NCI-H2107 (cell line): ENCODE results near the gene C12orf42.
"Not testable (repeated sequence)": the region's sequence is repeated elsewhere in the genome, so short reads cannot be mapped to it uniquely, and the experiment has no call there.

Experiments used
- DNase-seq: peaks from one replicate; lab custom pipeline; 2025; lab: John Stamatoyannopoulos, UW

Gene C12orf42

DNA sequence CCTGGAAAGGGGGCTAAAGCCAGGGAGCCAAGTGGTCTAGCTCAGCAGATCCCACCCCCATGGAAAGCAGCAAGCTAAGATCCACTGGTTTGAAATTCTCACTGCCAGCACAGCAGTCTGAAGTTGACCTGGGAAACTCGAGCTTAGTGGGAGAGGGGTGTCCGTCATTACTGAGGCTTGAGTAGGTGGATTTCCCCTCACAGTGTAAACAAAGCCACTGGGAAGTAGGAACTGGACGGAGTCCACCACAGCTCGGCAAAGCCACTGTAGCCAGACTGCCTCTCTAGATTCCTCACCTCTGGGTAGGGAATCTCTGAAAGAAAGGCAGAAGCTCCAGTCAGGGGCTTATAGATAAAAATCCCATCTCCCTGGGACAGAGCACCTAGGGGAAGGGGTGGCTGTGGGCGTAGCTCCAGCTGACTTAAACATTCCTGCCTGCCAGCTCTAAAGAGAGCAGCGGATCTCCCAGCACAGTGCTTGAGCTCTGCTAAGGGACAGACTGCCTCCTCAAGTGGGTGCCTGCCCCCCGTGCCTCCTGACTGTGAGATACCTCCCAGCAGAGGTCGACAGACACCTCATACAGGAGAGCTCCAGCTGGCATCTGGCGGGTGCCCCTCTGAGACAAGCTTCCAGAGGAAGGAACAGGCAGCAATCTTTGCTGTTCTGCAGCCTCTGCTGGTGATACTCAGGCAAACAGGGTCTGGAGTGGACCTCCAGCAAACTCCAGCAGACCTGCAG is 70.8 kb downstream of the C12orf42 start:
- DNase-seq, result not testable (repeated sequence)

DNA sequence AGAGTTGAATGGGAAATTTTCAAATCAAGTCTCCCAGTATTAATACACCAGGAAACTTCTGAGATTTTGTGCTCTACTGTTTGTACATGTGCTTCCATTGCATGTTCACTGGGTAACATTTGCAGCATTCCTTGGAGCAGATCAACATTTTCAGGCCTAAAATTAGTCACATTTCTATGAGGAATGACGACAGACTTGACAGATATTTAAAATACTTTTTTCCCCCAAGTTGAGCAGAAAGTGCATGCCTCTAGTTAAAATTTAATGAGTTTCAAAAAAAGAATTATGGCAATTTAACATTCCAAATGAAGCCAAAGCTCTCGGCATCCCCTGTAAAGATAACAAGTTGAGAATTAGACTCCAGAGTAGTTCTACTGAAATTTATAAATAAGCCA is 72.3 kb downstream of the C12orf42 start:
- no peak for DNase-seq

DNA sequence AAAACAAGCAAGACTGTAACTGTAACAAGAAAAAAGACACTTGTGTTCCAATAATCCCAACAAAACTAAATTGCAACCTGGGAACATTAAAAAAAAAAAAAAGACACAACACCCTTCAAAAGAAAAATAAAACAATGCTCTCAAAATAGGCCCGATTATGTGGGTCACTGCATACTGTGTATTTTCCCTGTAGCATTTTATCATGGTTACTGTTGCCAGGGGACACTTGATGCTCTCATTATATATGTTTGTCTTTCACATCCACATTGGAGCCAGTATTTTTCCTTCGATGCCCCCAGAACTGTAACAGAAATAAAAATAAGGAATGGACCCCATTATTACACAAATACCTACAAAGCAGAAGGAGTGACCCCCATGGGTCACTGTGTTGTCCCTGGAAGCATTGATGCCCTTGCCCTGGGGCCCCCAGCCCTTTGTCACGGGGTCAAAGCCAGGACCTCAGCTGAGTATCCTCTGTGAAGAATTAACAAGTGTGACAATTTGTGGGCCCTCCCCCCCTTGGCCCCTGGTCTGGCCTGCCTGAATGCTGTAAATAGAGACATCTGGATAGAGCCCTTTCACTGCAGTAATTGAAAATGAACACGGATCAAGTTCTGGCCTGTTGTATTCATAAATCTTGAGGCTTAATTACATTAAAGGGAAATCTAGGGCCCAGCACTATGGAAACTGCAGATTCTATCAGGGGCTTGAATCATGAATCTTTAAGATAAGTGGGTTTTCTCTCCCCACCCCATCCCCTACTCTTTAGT is 72.8 kb downstream of the C12orf42 start:
- peak; percentile 41 for DNase-seq

DNA sequence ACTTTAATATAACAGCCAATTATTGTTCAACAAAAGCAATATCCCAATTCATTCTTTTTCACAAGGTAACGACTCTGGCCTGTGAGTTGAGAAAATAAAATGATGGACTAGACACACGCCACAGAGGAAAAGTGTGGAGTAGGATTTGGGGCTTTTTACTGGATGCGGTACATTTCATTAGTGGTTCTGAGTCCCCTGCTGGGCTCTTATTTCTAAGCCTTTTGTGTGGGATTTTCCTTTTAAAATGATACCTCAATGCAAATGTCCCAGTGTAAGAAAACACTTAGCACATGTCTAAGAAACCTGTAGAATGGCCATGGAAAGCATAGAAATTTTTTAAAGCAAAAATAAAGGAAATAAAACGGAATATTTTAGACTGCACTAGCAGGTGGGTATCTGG is 73.4 kb downstream of the C12orf42 start:
- peak; percentile 48 for DNase-seq

DNA sequence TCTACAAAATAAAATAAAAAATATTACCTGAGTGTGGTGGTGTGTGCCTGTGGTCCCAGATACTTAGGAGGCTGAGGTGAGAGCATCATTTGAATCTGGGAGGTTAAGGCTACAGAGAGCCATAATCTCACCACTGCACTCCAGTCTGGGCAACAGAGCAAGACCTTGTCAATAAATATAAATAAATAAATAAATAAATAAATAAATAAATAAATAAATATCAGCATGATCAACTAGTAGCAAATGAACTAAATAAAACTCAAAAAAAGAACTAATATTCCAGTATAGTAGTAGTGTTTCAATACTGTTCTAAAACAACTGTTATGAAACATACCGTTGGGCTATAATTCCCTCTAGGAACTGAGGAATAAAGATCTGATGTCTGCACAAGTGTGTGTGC is 74.4 kb downstream of the C12orf42 start:
- no peak for DNase-seq

DNA sequence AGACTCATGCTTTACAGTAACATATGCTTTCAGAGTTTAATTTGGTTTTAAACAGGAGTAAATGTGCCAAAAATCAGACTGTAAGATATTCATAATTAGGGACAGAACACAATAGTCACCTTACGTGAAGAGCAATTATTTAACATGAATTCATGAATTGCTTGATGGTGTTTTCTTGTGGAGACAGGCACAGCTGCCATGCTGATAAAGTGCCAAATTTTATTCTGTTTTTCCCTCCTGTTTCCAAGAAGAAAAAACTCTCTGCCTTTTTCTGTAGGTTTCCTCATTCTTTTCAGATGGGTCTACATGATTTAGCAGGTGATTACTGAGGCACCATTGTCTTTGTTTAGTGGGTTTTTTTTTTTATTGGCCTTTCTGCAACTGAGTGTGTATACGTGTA is 80.1 kb downstream of the C12orf42 start:
- DNase-seq, result no peak

DNA sequence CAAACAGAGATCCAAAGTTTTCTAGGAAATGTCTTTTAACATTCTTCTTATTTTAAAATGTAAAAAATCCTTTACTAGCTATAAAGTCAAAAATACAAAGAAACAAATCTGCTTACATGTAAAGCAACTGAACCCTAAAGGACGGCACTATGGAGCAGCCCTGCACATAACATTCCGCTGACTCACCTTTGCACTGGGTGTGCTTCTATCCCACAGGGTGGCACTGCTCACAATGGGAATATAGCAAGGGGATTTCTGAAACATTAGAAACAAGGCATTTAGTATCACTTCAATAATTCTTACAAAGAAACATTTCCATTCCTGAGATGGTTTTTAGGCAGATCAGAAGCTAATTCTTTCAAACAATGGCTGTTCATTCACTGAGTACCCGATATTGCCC is 94.3 kb downstream of the C12orf42 start:
- DNase-seq, result peak; percentile 46

DNA sequence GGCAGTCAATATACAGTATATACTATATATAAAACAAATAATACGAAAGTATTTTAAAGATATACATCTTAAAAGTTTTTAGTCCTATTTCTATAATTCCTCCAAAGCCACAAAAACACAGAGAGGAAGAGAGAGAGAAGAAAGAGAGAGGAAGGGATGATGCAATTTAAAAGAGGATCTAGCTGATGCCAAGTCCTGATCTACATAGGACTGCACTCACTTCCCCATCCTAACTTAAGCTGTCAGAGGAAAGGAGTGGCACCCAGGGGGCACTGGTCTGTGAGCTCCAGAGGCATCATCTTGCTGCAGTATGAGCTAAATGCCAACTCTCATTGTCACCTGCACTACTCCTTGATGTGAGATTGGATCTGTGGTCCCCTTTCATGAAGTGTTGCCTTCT is 95.8 kb downstream of the C12orf42 start:
- DNase-seq, result no peak

DNA sequence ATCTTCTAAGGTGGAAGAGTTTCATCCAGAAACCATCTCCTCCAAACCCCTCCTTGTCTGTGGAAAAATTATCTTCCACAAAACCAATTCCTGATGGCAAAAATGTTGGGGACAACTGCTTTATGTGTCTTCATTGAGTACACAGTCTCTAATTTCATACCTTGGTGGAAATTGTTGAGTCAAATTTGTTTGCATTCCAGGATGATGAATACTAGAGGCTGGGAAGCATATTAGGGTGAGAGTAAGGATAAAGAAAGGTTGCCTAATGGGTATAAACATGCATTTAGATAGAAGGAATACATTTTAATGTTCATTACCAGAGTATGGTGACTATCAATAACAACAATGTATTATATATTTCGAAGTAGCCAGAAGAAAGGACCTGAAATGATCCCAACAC is 98.2 kb downstream of the C12orf42 start:
- no peak for DNase-seq

DNA sequence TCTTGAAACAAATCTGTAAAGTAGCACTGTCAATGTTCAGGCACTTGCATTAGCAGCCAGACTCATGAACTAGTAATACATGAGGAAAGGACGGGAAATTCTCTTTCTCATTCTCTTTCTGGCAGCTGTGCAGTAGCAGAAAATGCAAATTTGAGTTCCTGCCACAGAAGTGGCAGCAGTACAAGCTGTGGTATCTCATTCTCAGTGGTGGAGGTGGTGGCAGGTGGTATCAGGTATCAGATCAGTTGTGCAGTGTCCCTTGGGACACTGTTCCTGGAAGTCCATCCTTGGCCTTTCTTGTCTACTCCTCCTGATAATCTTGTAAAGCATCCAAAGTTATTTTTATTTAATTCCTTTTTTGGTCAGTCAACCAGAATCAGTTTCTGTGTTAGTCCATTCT is 103.0 kb downstream of the C12orf42 start:
- DNase-seq, result peak; percentile 61

DNA sequence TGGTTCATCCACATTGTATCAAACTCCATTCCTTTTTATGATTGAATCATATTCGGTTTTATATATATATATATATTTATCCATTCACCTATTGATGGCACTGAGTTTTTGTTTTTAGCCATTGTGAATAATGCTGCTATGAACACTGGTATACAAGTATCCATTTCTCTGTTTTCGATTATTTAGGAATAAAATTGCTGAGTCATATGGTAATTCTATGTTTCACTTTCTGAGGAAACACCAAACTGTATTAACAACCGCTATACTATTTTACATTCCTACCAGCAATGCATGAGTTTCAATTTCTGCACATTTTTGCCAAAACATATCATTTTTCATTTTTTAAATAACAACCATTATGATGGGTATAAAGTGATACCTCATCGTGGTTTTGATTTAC is 104.7 kb downstream of the C12orf42 start:
- no peak for DNase-seq

DNA sequence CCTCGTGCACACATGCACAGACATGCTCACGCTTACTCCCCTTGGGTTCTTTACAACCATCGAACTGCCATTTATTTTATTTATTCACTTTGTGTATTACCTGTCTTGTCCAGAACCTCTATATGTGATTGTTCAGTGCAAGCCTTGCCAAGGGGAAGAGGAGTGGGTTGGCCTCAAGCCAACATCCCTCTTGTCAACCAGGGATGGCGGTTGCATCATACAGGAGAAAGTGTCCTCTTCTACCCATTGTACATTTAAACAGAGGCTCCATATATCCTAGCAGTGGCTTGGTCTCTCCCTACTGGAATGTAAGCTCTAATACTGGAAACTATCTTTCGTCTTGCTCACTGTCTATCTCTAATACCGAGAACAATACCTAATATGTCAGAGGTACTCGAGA is 108.4 kb downstream of the C12orf42 start:
- DNase-seq, result peak; percentile 59

DNA sequence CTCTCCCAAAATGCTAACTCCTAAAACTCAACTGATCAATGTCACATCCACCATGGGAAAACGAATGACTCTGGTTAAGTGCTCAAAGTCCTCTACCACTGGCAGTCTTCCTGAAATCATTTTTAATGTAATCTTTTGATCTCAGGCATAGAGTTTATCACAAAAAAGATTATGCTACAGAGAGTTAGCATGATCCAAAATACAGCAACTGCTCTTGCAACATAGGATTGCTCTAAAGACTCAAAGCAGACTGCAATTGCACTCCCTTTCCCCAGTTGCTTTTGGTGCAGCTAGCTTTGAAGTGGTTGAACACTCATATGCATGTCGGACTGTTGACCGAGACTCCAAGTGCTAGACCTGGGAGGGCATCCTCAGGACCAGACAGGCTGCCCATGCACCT is 109.3 kb downstream of the C12orf42 start:
- no peak for DNase-seq

DNA sequence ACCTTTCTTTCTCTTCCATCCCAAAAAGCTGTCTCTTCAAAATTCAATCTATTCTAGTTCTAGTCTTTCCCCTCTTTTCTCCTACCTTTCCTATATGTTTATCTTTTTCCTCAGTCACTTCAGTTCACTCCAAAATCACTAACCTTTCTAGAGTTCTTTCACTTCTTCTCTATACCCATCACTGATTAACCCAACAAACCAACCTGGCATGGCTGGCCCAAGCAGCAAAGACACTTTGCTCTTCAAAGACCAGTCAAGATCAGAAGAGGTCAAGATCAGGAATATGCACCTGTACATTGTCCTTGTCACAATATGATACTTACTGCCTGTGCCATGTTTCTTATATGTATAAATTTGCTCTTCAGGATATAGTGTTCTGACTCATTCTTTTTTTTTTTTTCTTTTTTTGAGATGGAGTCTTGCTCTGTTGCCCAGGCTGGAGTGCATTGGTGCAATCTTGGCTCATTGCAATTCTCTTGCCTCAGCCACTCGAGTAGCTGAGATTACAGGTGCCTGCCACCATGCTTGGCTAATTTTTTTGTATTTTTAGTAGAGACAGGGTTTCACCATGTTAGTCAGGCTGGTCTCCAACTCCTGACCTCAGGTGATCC is 112.9 kb downstream of the C12orf42 start:
- no peak for DNase-seq

DNA sequence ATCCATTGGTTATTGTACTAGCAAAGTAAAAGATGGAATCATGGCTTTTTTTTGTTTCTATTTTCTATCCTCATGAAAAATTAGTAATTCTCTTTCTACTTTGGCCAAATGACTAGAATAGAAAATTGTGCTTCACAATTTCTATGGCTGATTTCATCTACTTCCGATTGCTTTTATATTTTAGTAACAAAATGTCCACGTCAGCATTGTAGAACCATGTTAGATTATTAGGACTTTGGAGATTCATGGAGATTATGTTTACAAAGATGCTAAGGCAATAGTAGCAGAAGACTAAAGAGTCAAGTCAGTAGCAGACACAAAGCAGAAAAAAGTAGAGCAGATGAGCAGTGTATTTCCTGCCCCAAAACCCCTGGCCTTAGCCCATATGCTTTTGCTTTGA is 113.6 kb downstream of the C12orf42 start:
- DNase-seq, result no peak

DNA sequence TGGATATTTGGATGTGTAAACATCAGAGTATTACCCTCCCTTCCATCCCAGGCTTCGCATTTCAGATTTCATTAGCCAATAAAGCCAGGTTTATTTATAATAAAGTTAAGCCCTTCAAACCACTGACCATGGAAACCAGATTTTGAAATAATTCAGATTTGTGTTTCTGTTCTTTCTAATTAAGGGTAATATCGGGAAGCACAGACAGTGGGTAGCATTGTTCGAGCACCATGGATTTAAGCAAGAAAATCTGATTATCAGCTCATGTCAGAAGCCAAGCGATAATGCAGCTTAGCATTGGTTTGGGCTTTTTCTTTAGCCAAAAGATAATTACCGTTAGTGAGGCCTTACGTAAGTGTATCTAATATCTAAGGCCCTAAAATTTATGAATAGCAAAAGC is 116.1 kb downstream of the C12orf42 start:
- no peak for DNase-seq

DNA sequence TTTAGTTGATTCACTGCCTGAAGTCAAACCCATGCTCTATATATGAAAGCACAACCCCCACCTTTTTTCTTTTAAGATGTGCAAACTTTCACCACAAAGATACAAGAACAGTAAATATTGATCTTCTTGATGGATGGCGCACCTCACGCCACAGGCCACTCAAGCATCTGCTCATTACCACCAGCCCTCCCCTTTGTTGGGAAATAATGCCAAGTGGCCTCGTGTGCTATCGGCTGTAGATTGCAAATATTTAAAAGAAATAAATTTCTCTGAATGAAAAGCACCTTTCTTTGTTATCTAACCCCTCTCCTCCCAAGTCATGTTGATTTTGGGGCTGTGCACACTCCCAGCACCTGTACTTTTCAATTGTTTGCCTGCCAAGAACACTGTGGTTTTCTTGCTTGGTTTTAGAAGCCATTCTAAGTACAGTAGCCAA is 122.7 kb downstream of the C12orf42 start:
- peak; percentile 72 for DNase-seq

DNA sequence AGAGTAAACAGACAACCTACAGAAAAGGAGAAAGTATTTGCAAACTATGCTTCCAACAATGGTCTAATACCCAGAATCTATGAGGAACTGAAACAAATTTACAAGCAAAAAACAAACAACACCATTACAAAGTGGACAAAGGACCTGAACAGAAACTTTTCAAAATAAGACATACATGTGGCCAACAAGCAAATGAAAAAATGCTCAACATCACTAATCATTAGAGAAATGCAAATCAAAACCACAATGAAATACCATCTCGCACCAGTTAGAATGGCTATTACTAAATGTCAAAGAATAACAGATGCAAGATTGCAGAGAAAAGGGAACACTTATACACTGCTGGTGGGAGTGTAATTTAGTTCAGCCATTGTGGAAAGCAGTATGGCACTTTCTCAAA is 125.8 kb downstream of the C12orf42 start:
- no peak for DNase-seq

DNA sequence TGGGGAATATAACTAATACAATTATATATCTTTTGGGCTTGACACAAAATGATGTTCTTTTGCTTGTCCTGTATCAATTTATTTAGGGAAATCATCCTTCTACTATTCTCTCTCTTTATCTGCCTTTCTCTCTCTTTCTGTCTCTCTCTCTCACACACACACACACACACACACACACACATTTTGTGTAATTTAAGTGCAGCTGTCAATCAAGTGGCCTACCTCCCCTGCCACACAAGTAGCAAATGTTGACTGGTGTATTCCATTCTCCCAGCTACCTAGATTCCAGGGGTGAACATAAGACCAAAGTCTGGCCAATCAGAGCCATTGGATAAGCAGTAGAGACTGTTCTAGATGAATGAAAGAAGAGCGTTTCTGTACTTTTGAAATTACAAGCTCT is 127.6 kb downstream of the C12orf42 start:
- DNase-seq, result no peak

DNA sequence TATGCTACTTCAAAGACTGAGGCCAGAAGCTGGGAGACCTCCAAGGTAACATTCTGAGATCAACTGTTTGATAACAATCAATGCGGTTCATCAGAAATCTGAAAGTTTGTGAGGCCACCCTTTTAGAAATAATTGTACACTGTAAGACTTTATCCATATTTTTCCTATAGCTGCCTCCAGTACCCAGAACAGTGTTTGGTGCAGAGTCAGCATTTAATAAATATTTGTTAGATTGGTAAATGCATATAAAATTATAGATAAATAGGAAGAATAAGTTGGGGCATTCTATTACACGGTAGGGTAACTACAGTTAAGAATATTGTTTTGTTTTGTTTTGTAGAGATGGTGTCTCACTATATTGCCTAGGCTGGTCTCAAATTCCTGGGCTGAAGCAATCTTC is 141.4 kb downstream of the C12orf42 start:
- DNase-seq, result no peak

DNA sequence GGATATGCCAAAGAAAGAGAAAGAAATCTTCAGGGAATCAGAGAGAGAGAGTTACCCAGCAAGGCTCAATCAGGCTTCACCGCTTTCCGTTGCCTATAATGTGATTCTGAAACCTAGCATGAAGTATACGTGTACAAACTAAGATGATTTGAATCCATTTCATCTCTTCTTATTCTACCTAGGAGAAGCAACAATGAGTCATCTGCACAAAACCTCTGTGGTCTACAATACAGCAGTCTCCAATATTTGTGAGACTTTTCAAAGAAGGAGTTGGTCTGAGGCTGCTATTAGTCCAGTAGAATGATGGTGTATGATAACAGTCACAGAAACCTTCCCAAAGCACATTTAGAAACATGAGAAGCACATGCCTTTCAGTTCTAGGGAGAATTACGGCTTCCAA is 141.9 kb downstream of the C12orf42 start:
- DNase-seq, result no peak

DNA sequence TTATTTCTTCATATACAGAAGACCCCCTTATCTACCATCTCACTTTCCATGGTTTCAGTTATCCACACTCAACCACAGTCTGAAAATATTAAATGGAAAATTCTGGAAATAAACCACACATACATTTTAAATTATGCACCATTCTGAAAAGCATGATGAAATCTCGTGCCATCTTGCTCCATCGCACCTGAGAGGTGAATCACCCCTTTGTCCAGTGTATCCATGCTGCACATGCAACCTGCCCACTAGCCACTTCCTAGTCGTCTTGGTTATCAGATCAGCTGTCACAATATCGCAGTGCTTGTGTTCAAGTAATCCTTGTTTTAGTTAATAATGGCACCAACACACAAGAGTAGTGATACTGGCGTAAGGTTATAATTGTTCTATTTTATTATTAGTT is 145.7 kb downstream of the C12orf42 start:
- DNase-seq, result no peak

DNA sequence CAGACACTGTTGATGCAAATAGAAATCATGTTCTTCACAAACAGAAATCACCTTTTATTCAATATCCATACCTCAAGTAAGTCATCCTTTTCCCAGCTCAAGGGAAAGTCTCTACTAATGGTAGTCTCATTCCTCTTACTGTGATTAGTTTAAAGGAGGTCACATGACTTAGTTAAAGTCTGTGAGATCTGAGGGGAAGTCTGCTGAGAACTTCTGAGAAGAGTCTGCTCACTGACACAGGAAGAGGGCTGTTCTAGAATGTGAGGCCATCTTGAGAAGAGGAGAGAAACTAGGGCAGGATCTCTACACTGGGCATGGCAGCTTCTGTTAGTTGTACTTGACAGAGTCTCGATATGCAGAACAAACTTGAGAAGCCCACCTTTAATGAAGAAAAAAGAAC is 146.8 kb downstream of the C12orf42 start:
- DNase-seq, result no peak
